KMS-11 (cell line): Measurements from ENCODE around the gene LY6G5B.
A peak's percentile ranks its signal among the peaks of the same experiment; 100 is the strongest.

ENCODE experiments used
- H2AFZ ChIP-seq: fragments of 200-600 bp; sonication (generic); 2 replicates; pipeline ENCODE4 v1.6.1; 2016; ENCODE audit warnings: antibody characterized with exemption, mixed run types, low read depth
- H3K27ac ChIP-seq: fragments of 200-600 bp; sonication (generic); 2 replicates; pipeline ENCODE4 v1.6.1; 2016; ENCODE audit warnings: mild to moderate bottlenecking, mixed run types
- H3K27me3 ChIP-seq: fragments of 200-600 bp; sonication (generic); 2 replicates; pipeline ENCODE4 v1.6.1; 2017; ENCODE audit warnings: mild to moderate bottlenecking, low read depth, mixed run types, moderate library complexity; ENCODE audit not compliant: insufficient read depth
- H3K36me3 ChIP-seq: fragments of 200-600 bp; sonication (generic); 2 replicates; pipeline ENCODE4 v1.6.1; 2017; ENCODE audit warnings: mild to moderate bottlenecking, mixed run types; ENCODE audit not compliant: insufficient read depth
- H3K4me1 ChIP-seq: fragments of 200-600 bp; sonication (generic); 2 replicates; pipeline ENCODE4 v1.6.1; 2016; ENCODE audit warnings: mild to moderate bottlenecking, low read depth, mixed run types; ENCODE audit not compliant: poor library complexity, severe bottlenecking
- H3K4me2 ChIP-seq: fragments of 200-600 bp; sonication (generic); 2 replicates; pipeline ENCODE4 v1.7.0; 2016; ENCODE audit warnings: mild to moderate bottlenecking, mixed run types
- H3K4me3 ChIP-seq: fragments of 200-600 bp; sonication (generic); IDR thresholded peaks from 2 replicates; pipeline ENCODE4 v1.6.1; 2017; ENCODE audit warnings: low read depth, low read length, mixed read lengths; ENCODE audit not compliant: insufficient read depth
- H3K79me2 ChIP-seq: fragments of 200-600 bp; sonication (generic); 2 replicates; pipeline ENCODE4 v1.6.1; 2016; ENCODE audit warnings: low read depth, mixed run types; ENCODE audit not compliant: insufficient read depth
- H3K9ac ChIP-seq: fragments of 200-600 bp; sonication (generic); 2 replicates; pipeline ENCODE4 v1.6.1; 2016; ENCODE audit warnings: mild to moderate bottlenecking, mixed run types
- H4K20me1 ChIP-seq: fragments of 200-600 bp; sonication (generic); 2 replicates; pipeline ENCODE4 v1.6.1; 2016; ENCODE audit warnings: mild to moderate bottlenecking, mixed run types; ENCODE audit not compliant: insufficient read depth
- CTCF ChIP-seq: fragments of 200-600 bp; sonication (generic); conservative IDR thresholded peaks from 2 replicates; pipeline ENCODE4 v1.6.1; 2017; ENCODE audit warnings: low read depth, mild to moderate bottlenecking, antibody characterized with exemption, low read length, moderate library complexity, mixed read lengths

LY6G5B gene

DNA sequence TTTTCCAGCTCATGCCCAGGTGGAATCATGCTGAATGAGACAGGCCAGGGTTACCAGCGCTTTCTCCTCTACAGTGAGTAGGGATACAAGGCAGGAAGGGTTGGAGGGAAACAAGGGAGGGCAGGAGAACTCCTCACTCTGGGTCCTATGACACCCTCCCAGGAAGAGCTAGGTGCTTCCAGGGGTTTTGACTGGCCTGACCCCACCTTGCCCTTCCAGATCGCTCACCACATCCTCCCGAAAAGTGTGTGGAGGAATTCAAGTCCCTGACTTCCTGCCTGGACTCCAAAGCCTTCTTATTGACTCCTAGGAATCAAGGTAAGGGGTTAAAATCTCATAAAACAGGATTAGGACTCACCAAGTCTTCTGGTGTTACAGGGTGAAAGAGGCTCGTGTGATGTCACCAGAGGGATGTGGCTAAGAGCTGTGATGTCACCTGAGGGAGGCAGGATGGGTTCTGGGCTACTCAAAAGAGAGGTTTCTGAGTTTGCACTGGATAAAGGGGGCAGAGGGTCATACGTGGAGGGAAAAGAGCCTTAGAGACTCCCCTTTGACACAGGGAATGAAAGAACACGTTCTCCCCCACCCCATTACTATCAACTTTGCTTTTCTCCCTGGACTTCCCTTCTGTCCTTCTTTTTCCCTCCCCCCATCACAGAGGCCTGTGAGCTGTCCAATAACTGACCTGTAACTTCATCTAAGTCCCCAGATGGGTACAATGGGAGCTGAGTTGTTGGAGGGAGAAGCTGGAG lies 12.2 kb upstream of the LY6G5B start:
- Histone ChIP-seq H3K4me2 (no peak overlapping the region), H3K27me3 (no peaks in the 10 kb centered on the region), H4K20me1 (no peaks in the 10 kb centered on the region), H3K9ac (no peak overlapping the region), H3K79me2 (peaks cover 16% of the 10 kb centered on the region), H3K4me1 (peaks cover 35% of the 10 kb centered on the region), H3K27ac (no peak overlapping the region), H2AFZ (no peak overlapping the region), H3K36me3 (no peaks in the 10 kb centered on the region), H3K4me3 (no peak overlapping the region)
- no peak for TF ChIP-seq CTCF

GRCh38 chr6:31658158-31658688 lies 11.6 kb upstream of the LY6G5B start:
- H3K27ac ChIP-seq: no peak overlapping the region
- no peak overlapping the region for H3K9ac ChIP-seq
- H3K4me1 ChIP-seq: peaks cover 38% of the 10 kb centered on the region
- H3K4me2 ChIP-seq: no peak overlapping the region
- no peaks in the 10 kb centered on the region for H3K36me3 ChIP-seq
- H3K27me3 ChIP-seq: no peaks in the 10 kb centered on the region
- no peak overlapping the region for H3K4me3 ChIP-seq
- TF ChIP-seq CTCF: no peak
- no peak overlapping the region for H2AFZ ChIP-seq
- H4K20me1 ChIP-seq: no peaks in the 10 kb centered on the region
- H3K79me2 ChIP-seq: peaks cover 18% of the 10 kb centered on the region

DNA sequence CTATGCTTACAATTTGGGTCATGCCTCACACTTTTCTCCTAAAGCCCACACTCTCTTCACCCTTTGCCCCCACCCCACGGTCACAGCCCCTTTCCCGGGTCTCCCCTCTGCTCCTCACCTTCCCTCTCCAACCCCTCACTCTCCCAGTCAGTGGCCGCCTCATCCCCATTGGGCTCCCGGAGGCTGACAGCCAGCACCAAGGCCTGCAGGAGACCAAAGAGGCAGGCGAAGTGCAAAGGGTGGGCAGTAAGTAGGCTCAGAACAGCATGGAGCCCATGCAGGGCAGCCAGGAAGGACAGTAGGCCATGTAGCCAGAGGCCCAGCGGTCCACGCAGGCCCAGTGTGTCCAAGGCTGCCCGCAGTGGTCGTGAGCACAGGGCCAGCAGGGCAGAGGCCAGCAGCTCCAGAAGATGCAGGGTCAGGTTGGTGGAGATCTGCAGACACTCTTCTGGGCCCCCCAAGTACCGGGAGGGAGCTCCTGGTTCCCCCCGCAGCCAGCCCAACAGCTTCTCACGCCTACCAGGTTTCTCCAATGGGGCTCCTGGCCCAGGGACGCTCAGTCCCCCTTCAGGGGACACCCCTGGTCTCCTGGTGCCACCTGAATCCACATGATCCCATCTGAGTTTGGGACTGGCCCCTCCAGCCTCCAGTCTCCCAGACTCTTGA lies 10.7 kb upstream of the LY6G5B start:
- TF ChIP-seq CTCF: no peak

DNA sequence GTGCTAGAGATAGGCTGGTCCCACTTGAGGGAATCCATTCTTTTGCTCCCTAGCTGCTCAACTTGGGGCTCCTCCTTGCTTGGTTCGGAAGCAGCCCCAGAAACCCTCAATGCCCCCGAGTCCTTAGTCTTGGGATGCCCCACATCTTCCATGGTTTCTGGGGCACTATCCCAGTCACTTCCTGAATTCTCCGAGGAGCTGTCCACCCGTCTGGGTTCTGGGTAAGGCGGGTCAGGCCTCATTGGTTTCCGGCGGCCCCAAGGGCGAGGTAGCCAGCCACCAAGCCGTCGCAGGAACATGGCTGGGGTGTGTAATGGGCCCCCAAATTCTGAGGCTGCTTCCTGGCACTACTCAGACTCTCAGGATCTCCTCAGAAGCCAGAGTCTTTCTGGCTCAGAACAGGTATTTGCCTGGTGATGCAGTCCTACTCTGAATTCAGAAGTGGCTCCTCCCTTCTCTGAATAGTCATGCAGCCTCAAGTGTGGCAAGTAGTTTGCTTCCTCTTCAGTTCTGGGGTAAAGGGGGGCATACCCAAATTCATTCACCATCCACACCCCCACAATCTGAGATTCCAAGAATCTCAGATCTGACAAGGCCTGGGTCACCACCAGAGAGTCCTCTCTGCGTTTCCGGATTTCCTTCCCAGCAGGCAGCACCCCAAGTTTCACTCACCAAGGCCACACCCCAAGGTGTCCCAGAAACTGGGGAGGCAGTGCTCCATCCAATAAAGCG lies 10.0 kb upstream of the LY6G5B start:
- peak overlapping the region; percentile 60; the same call in 1 of the 2 replicates for H3K9ac ChIP-seq
- H2AFZ ChIP-seq: peak overlapping the region; percentile 56
- no peaks in the 10 kb centered on the region for H4K20me1 ChIP-seq
- no peaks in the 10 kb centered on the region for H3K27me3 ChIP-seq
- TF ChIP-seq CTCF: no peak
- H3K4me3 ChIP-seq: no peak overlapping the region
- H3K36me3 ChIP-seq: no peaks in the 10 kb centered on the region
- H3K27ac ChIP-seq: peak overlapping the region; percentile 42; the same call in 1 of the 2 replicates
- peaks cover 45% of the 10 kb centered on the region for H3K4me1 ChIP-seq
- peaks cover 33% of the 10 kb centered on the region for H3K79me2 ChIP-seq
- H3K4me2 ChIP-seq: peak overlapping the region; percentile 87

More for the DNA sequence above, 10.7 kb upstream of the LY6G5B start:
- H3K36me3 ChIP-seq: no peaks in the 10 kb centered on the region
- H3K4me3 ChIP-seq: no peak overlapping the region
- H3K9ac ChIP-seq: no peak overlapping the region
- H2AFZ ChIP-seq: no peak overlapping the region
- peaks cover 27% of the 10 kb centered on the region for H3K79me2 ChIP-seq
- peak overlapping the region; percentile 87; the same call in 1 of the 2 replicates for H3K4me2 ChIP-seq
- no peak overlapping the region for H3K27ac ChIP-seq
- no peaks in the 10 kb centered on the region for H4K20me1 ChIP-seq
- H3K4me1 ChIP-seq: peaks cover 43% of the 10 kb centered on the region
- no peaks in the 10 kb centered on the region for H3K27me3 ChIP-seq
